SH-SY5Y (cell line): Measurements from ENCODE around the gene RNF166.

ENCODE experiments used
- GATA2 ChIP-seq: IDR thresholded peaks from 2 replicates; pipeline ENCODE4 v1.6.1; 2011; ENCODE audit warnings: mild to moderate bottlenecking, low read depth, low read length
- GATA3 ChIP-seq: IDR thresholded peaks from 2 replicates; pipeline ENCODE4 v1.6.1; 2011; ENCODE audit warnings: low read depth, mild to moderate bottlenecking, low read length, moderate library complexity

The RNF166 gene

GRCh38 chr16:88722784-88723506 is 16.7 kb upstream of the RNF166 start:
- TF ChIP-seq GATA3 (no peak), GATA2 (no peak)

- TF ChIP-seq GATA2, result no peak
- no peak for TF ChIP-seq GATA3
Measured at GRCh38 chr16:88721815-88722755, 15.9 kb upstream of the RNF166 start.

- no peak for TF ChIP-seq GATA3
Measured at GRCh38 chr16:88721236-88721635, 15.0 kb upstream of the RNF166 start.

DNA sequence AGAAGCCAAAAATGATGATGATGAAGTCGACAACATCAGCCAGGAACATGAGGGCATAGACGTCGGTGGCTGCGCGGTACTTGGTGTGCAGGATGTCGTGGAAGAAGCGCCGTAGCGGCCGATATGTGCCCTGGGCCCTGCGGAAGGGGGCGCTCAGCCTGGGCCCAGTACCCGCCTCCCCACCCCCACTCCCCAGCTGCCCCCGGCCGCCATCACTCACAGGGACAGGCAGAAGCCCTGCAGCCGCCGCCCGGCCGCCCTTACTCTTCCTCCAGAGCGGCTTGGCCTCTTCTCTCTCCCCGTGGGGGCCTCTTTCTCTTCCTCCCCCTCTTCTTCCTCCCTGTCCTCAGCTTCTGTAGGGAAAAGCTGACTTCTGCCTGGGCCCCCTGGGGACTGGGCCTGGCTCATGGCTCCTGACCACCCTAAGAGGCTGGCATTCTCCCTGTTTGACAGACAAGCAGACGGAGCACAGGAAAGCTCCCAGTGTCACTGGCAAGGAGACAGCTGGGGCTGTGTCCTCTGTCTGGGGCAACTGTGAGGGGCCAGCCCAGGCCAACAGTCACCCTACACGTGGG is 14.3 kb upstream of the RNF166 start:
- no peak for TF ChIP-seq GATA3
- TF ChIP-seq GATA2, result no peak

DNA sequence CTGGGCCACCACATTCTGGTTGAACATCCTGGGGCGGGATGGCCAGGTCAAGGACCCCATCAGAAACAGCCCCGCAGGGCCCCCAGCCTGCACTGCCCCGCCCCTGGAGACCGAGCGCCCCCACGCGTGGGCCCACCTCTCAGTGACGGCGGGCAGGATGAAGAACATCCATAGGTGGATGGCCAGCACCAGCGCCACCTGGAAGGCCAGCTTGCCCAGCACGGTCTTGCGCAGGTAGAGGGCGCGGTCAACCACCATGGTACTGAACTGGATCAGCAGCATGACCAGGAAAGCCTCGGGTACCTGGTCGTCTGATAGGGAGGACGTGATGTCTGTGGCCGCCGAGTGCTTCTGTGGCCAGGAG is 13.7 kb upstream of the RNF166 start:
- TF ChIP-seq GATA3 (no peak), GATA2 (no peak)

GRCh38 chr16:88719267-88719932 is 13.2 kb upstream of the RNF166 start:
- no peak for TF ChIP-seq GATA3
- TF ChIP-seq GATA2, result no peak

DNA sequence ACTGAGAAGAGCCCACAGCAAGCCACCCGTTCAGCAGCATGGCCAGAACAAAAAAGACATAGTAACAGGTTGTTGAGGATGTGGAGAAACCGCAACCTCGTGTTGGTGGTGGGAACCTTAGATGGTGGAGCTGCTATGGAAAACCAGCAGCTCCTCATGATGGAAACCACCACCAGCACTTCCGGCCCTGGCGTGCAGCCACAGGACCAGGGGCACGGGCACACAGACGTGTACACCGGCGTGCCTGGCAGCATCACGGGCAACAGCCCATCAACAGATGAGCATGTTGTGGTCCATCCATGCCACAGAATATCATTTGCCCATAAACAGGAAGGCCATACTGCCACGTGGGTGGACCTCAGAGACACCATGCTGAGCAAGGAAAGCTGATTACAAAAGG is 12.0 kb upstream of the RNF166 start:
- no peak for TF ChIP-seq GATA2

- TF ChIP-seq GATA2 (no peak), GATA3 (no peak)
Measured at GRCh38 chr16:88716601-88717001, 10.4 kb upstream of the RNF166 start.

DNA sequence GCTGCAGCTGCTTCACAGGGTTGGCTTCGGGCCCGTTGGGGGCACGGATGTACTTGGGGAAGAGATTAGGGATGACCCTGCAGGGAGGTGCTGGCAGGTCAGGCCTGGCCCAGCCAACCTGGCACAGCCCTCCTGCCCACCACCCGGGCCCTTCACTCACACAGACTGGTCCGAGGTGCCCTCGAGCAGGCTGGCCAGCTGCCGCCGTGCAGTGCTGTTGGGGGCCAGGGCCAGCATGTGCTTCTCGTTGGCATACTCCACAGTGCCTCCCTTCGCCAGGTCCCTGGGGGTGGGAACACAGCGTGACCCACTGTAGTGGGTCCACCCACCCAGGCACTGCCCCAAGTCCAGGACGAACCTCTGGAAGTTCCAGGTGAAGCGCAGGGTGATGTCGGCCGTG is 10.0 kb upstream of the RNF166 start:
- TF ChIP-seq GATA3, result no peak
- no peak for TF ChIP-seq GATA2

DNA sequence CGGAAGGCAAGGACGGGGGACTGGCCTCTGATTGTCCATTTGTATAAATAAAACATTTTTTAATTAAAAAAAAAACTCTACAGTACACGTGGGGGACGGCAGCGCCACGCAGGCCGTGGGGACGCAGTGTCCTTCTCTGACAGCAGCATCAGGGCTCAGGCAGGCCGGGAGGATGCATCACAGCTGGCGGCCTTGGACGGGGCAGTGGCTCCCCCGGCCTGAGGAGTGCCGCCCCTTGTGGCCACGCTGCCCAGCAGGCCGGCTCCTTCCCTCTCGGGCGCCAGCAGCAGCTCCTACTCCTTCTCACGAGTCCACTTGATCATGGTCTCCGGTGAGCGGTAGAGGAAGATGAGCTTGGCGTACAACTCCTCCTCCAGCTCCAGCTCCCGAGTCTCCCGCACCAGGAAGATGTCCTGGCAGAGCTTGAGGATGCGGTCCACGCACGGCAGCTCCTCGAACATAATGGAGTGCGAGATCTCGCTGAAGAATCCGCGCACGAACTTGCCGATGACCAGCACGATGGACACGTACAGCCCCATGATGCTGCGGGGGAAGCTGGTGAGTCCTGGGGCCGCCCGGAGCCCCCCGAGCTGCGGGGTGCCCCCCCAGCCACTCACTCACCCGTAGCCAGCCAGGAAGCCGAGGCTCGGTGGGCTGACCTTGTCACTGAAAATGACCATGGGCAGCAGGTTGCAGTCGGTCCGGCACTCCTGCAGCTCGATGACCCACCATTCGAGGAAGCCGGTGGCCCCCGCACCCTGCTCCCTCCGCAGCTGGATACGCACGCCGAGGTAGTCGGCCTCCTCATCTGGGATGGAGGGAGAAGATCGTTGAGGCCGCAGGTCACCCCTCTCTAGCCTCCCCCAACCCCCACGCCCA is 9.3 kb upstream of the RNF166 start:
- no peak for TF ChIP-seq GATA3
- TF ChIP-seq GATA2, result no peak

- TF ChIP-seq GATA3, result no peak
- TF ChIP-seq GATA2, result no peak
Measured at GRCh38 chr16:88714420-88715302, 8.5 kb upstream of the RNF166 start.

DNA sequence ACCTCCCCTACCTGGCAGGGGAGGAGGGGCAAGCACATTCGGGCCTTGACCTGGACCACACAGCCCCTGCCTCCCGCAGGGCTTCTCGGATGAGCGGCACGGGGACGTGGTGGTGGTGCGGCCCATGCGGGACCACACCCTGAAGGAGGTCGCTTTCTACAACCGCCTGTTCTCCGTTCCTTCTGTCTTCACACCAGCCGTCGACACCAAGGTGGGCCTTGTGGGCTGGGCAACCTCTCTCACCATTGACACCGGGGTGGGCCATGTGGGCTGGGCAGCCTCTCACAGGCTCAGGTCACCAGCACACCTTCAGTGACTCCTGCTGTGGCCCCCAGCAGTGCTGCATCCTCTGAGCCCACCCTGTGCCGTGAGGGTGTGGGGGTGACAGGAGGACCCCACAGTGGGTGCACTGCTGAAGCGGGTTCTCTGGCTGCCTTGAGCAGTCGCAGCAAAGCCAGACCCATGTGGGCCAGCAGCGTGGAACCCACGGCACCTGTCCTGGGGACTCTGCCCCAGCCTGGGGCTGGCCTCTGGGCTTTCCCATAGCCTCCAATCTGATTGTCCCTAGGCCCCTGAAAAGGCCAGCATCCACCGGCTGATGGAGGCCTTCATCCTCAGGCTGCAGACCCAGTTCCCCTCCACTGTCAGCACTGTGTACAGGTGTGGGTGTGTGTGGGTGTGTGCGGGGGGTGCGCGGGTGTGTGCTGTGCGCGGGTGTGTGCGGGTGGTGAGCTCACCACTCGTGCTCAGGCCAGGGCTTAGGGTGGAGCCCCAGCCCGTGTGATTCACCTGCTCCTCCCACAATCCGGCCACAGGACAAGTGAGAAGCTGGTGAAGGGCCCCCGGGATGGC is 7.6 kb upstream of the RNF166 start:
- TF ChIP-seq GATA2, result no peak
- TF ChIP-seq GATA3, result no peak
